GM23338 (cell line): Measurements from ENCODE around the gene SPTBN2. TPM values are rescaled to one million over a fixed set of nuclear protein-coding genes. Genes with fewer than 3 reads are reported as not detected.

Experiments used
- ATAC-seq: fragments of 200-7000 bp; cut with Tn5 transposase; 3 replicates; pipeline ENCODE4 v1.9.1; 2020
- DNase-seq: peaks from one replicate; pipeline ENCODE4 v3.0.0-alpha.2; 2015; ENCODE audit warnings: low spot score
- H2AFZ ChIP-seq: fragments of 200-600 bp; sonication (generic); 2 replicates; pipeline ENCODE4 v1.8.0; 2016; ENCODE audit warnings: antibody characterized with exemption, mild to moderate bottlenecking, moderate library complexity
- H3F3A ChIP-seq: fragments of 200-600 bp; sonication (generic); replicated peaks from 2 replicates; pipeline ENCODE4 v1.8.0; 2017; ENCODE audit warnings: antibody characterized with exemption, mixed run types, low read depth
- H3K27ac ChIP-seq: fragments of 200-600 bp; sonication (generic); 2 replicates; pipeline ENCODE4 v1.6.1; 2016; ENCODE audit warnings: low read depth
- H3K27me3 ChIP-seq: fragments of 200-600 bp; sonication (generic); 2 replicates; pipeline ENCODE4 v1.8.0; 2016; ENCODE audit warnings: mild to moderate bottlenecking, mixed run types, moderate library complexity; ENCODE audit not compliant: insufficient read depth
- H3K36me3 ChIP-seq: fragments of 200-600 bp; sonication (generic); 2 replicates; pipeline ENCODE4 v1.8.0; 2016; ENCODE audit warnings: mild to moderate bottlenecking; ENCODE audit not compliant: insufficient read depth
- H3K4me1 ChIP-seq: fragments of 200-600 bp; sonication (generic); 2 replicates; pipeline ENCODE4 v1.8.0; 2016; ENCODE audit warnings: mild to moderate bottlenecking, moderate library complexity; ENCODE audit not compliant: insufficient read depth
- H3K4me2 ChIP-seq: fragments of 200-600 bp; sonication (generic); 2 replicates; pipeline ENCODE4 v1.7.1; 2017; ENCODE audit warnings: mixed run types
- H3K4me3 ChIP-seq: fragments of 200-600 bp; sonication (generic); 2 replicates; pipeline ENCODE4 v1.6.1; 2016; ENCODE audit warnings: mixed run types
- H3K79me2 ChIP-seq: fragments of 200-600 bp; sonication (generic); replicated peaks from 2 replicates; pipeline ENCODE4 v1.8.0; 2017; ENCODE audit warnings: mild to moderate bottlenecking; ENCODE audit not compliant: insufficient read depth
- H3K9me2 ChIP-seq: fragments of 200-600 bp; sonication (generic); 2 replicates; pipeline ENCODE4 v1.8.0; 2017; ENCODE audit not compliant: insufficient read depth
- H4K20me1 ChIP-seq: fragments of 200-600 bp; sonication (generic); replicated peaks from 2 replicates; pipeline ENCODE4 v1.8.0; 2017; ENCODE audit warnings: mild to moderate bottlenecking; ENCODE audit not compliant: insufficient read depth
- H3K27ac Mint-ChIP-seq: 2 replicates; pipeline ENCODE4 v1.8.0; 2020; ENCODE audit warnings: inconsistent platforms, mild to moderate bottlenecking, moderate library complexity, mixed read lengths
- H3K27me3 Mint-ChIP-seq: 3 replicates; pipeline ENCODE4 v1.8.0; 2022; ENCODE audit warnings: low read depth, mild to moderate bottlenecking, moderate library complexity, mixed read lengths, inconsistent platforms; ENCODE audit not compliant: insufficient read depth, poor library complexity
- H3K36me3 Mint-ChIP-seq: 3 replicates; pipeline ENCODE4 v1.8.0; 2021; ENCODE audit warnings: low read depth, mild to moderate bottlenecking, inconsistent platforms, moderate library complexity, mixed read lengths
- H3K4me1 Mint-ChIP-seq: 3 replicates; pipeline ENCODE4 v1.8.0; 2020; ENCODE audit warnings: mild to moderate bottlenecking, inconsistent platforms, mixed read lengths
- H3K4me3 Mint-ChIP-seq: 3 replicates; pipeline ENCODE4 v1.8.0; 2021; ENCODE audit warnings: moderate library complexity, mild to moderate bottlenecking, inconsistent platforms, mixed read lengths
- H3K9me3 Mint-ChIP-seq: 3 replicates; pipeline ENCODE4 v1.8.0; 2020; ENCODE audit warnings: moderate library complexity, mild to moderate bottlenecking, inconsistent platforms, mixed read lengths
- EZH2 ChIP-seq: fragments of 200-600 bp; sonication (generic); IDR thresholded peaks from one replicate; pipeline ENCODE4 v1.8.0; 2017; ENCODE audit warnings: antibody characterized with exemption, mild to moderate bottlenecking, low read depth; ENCODE audit not compliant: unreplicated experiment
- EZH2phosphoT487 ChIP-seq: fragments of 200-600 bp; sonication (generic); IDR thresholded peaks from one replicate; pipeline ENCODE4 v1.8.1; 2018; ENCODE audit warnings: antibody characterized with exemption; ENCODE audit not compliant: unreplicated experiment
- JUNB ChIP-seq: IDR thresholded peaks from one replicate; pipeline ENCODE4 v1.6.1; 2016; ENCODE audit warnings: antibody characterized with exemption; ENCODE audit not compliant: unreplicated experiment
- NANOG ChIP-seq: IDR thresholded peaks from 2 replicates; pipeline ENCODE4 v1.6.1; 2016; ENCODE audit warnings: antibody characterized with exemption, borderline replicate concordance
- POLR2AphosphoS5 ChIP-seq: IDR thresholded peaks from 2 replicates; pipeline ENCODE4 v1.6.1; 2016; ENCODE audit warnings: antibody characterized with exemption, low read depth
- polyA plus RNA-seq: library from polyadenylated mRNA; unstranded; fragments of >200 nt; fragmentation: Nextera tagmentation; extraction: Ambion mirVana; gene quantifications from 2 replicates; pipeline ENCODE4 v1.2.1, GENCODE V29; 2016
- total RNA-seq: library from RNA; depleted of rRNA; stranded (reverse); fragments of >200 nt; shearing (Covaris generic); gene quantifications from 2 replicates; pipeline ENCODE4 v1.2.3, GENCODE V29; 2014
- TF ChIP-seq, protein P1 (sequence below), 2 experiments: fragments of 200-600 bp in 1 of 2; sonication (generic) in 1 of 2; conservative IDR thresholded peaks; 2 replicates each; pipeline versions ENCODE4 v1.5.1 to v1.6.1; 2016 to 2017; ENCODE audit warnings: antibody characterized with exemption in 2 of 2, low read depth in 2 of 2, mild to moderate bottlenecking in 2 of 2, moderate library complexity in 1 of 2
- TF ChIP-seq, protein P2 (sequence below): IDR thresholded peaks from 2 replicates; pipeline ENCODE4 v1.6.1; 2016; ENCODE audit warnings: antibody characterized with exemption

Gene SPTBN2
- total and polyA plus RNA-seq, 2 experiments from 2014 or later = 7.7 to 49.1 TPM

DNA sequence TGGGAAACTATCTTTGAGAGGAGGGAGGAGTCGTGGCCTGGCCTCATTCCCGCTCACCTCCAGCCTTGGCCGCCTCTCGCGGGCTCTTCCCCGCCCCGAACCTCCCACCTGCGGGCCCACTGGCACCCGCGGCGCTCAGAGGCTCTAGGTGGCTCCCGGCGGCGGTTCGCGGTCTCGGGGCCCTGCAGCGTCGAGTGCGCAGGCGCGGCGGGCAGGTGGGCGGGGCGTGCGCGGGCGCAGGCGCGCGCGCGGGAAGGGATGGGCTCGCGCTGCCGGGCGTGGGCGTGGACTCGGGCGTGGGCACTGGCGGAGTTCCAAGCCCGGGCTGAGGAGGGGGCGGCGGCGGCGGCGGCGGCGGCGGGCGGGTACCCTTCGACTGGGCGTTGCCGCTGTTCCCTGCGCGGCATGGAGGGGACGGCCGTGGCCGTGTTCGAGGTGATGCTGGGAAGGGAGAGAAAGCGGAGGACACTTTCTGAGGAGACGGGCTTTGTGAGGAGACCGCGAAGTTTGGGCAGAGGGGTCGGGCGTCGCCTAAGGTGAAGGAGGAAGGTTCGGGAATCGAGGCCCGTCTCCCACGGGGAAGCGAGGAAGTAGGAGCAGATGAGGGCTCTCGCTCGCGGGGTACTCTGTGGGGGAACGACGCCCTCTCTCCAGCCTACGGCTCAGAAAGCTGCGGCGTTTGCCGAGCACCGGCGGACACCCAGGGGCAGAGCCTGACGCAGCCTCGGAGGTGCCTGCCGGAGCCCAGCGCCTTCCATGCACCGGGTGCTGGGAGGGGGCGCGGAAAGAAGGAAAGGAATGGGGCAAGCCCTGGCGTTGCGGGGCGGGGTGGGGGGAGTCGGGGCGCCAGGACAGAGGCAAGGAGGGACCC, 15.7 kb upstream of the SPTBN2 start:
- Mint-ChIP-seq H3K9me3 (no peaks in the 10 kb centered on the region), H3K27ac (no peak overlapping the region), H3K4me1 (peaks cover 9% of the 10 kb centered on the region), H3K36me3 (no peaks in the 10 kb centered on the region), H3K4me3 (peak overlapping the region; percentile 95), H3K27me3 (peaks cover 7% of the 10 kb centered on the region)
- Histone ChIP-seq H3K4me3 (peak overlapping the region; percentile 89), H3K4me1 (no peaks in the 10 kb centered on the region), H3K79me2 (peaks cover 18% of the 10 kb centered on the region), H3K9me2 (no peaks in the 10 kb centered on the region), H3K36me3 (no peaks in the 10 kb centered on the region), H2AFZ (peak overlapping the region; percentile 96), H3K27me3 (no peaks in the 10 kb centered on the region), H3K27ac (no peak overlapping the region), H4K20me1 (no peaks in the 10 kb centered on the region; the same call in 1 of the 2 replicates), H3F3A (0 out of 2 replicates have a peak, but pooled peaks cover 9% of the 10 kb centered on the region), H3K4me2 (peak overlapping the region; percentile 95)
- ATAC-seq (peak; percentile 79), DNase-seq (peak; percentile 78)
- TF ChIP-seq POLR2AphosphoS5 (peak; percentile 82), EZH2phosphoT487 (no peak)

DNA sequence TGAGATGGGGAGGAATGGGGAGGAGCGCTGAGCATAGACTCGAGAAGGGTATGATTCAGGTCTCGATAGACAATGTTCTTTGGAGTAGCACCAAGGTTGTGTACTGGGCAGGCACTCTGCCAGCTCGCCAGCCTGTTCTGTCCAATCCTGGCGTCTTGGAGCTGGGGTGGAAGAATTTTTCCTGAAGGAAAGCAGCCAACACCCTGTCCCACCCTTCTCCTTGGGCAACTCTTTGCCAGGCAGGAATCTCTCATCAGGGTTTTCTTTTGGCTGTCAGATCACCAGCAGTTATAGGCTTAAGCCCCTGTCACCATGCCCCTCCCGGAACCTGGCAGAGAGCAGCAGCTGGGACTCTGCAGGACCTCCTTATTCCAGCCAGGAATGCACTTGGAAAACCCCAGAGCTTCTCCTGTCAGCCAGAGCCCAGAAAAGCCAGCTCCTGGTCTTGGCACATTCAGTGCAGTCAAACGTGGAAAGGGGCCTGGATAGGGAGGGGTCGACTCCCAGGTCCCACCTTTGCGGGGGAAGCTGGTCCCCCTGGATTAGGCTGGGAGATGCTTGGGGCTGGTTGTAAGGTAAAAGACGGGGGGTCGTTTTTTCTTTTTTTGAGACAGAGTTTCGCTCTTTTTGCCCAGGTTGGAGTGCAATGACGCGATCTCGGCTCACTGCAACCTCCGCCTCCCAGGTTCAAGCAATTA, 14.4 kb upstream of the SPTBN2 start:
- peaks cover 9% of the 10 kb centered on the region for H3K4me1 Mint-ChIP-seq
- Histone ChIP-seq H3K27ac (no peak overlapping the region), H3K27me3 (no peaks in the 10 kb centered on the region), H3K4me3 (peak overlapping the region; percentile 89), H3K4me2 (peak overlapping the region; percentile 95; the same call in 1 of the 2 replicates), H3F3A (0 out of 2 replicates have a peak, but pooled peaks cover 9% of the 10 kb centered on the region), H4K20me1 (no peaks in the 10 kb centered on the region; the same call in 1 of the 2 replicates), H3K79me2 (peaks cover 12% of the 10 kb centered on the region), H3K9me2 (no peaks in the 10 kb centered on the region), H3K36me3 (no peaks in the 10 kb centered on the region), H2AFZ (no peak overlapping the region), H3K4me1 (no peaks in the 10 kb centered on the region)
- no peaks in the 10 kb centered on the region for H3K36me3 Mint-ChIP-seq
- peak overlapping the region; percentile 95 for H3K4me3 Mint-ChIP-seq
- peak; percentile 8 for ATAC-seq
- H3K9me3 Mint-ChIP-seq = no peaks in the 10 kb centered on the region
- DNase-seq = peak; percentile 37
- no peak for TF ChIP-seq NANOG
- TF ChIP-seq, protein P1, sequence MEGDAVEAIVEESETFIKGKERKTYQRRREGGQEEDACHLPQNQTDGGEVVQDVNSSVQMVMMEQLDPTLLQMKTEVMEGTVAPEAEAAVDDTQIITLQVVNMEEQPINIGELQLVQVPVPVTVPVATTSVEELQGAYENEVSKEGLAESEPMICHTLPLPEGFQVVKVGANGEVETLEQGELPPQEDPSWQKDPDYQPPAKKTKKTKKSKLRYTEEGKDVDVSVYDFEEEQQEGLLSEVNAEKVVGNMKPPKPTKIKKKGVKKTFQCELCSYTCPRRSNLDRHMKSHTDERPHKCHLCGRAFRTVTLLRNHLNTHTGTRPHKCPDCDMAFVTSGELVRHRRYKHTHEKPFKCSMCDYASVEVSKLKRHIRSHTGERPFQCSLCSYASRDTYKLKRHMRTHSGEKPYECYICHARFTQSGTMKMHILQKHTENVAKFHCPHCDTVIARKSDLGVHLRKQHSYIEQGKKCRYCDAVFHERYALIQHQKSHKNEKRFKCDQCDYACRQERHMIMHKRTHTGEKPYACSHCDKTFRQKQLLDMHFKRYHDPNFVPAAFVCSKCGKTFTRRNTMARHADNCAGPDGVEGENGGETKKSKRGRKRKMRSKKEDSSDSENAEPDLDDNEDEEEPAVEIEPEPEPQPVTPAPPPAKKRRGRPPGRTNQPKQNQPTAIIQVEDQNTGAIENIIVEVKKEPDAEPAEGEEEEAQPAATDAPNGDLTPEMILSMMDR (conservative IDR thresholded peaks at IDR 0.05; ENCODE audit: low read depth in 2 of 2) = no peak
- no peak for TF ChIP-seq JUNB
- TF ChIP-seq POLR2AphosphoS5 = no peak
- no peak for TF ChIP-seq EZH2phosphoT487
- H3K27me3 Mint-ChIP-seq = peaks cover 7% of the 10 kb centered on the region
- no peak overlapping the region for H3K27ac Mint-ChIP-seq

DNA sequence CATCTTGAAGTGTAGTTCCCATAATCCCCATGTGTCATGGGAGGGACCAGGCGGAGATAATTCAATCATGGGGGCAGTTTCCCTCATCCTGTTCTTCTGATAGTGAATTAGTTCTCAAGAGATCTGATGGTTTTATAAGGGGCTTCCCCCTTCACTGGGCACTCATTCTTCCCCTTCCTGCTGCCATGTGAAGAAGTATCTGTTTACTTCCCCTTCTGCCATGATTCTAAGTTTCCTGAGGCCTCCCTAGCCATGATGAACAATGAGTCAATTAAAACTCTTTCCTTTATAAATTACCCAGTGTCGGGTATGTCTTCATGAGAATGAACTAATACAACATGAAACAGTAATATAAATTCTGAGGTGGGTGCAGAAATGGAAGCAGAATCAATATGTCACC, 12.1 kb upstream of the SPTBN2 start:
- no peaks in the 10 kb centered on the region for H3K27me3 ChIP-seq
- H3K36me3 Mint-ChIP-seq = no peaks in the 10 kb centered on the region
- H3K9me3 Mint-ChIP-seq = no peaks in the 10 kb centered on the region
- no peak for ATAC-seq
- H3K4me1 ChIP-seq = no peaks in the 10 kb centered on the region
- no peak overlapping the region for H3K27ac ChIP-seq
- 0 out of 2 replicates have a peak, but pooled peaks cover 9% of the 10 kb centered on the region for H3F3A ChIP-seq
- DNase-seq = no peak
- H3K36me3 ChIP-seq = no peaks in the 10 kb centered on the region
- H3K79me2 ChIP-seq = peaks cover 7% of the 10 kb centered on the region
- H3K4me2 ChIP-seq = no peak overlapping the region
- H3K4me1 Mint-ChIP-seq = peaks cover 9% of the 10 kb centered on the region
- no peaks in the 10 kb centered on the region for H3K9me2 ChIP-seq
- no peak overlapping the region for H3K4me3 Mint-ChIP-seq
- no peak overlapping the region for H3K4me3 ChIP-seq
- H3K27me3 Mint-ChIP-seq = peaks cover 6% of the 10 kb centered on the region
- H4K20me1 ChIP-seq = no peaks in the 10 kb centered on the region
- no peak overlapping the region for H3K27ac Mint-ChIP-seq
- no peak overlapping the region for H2AFZ ChIP-seq
- no peak for TF ChIP-seq EZH2
- TF ChIP-seq, protein P2, sequence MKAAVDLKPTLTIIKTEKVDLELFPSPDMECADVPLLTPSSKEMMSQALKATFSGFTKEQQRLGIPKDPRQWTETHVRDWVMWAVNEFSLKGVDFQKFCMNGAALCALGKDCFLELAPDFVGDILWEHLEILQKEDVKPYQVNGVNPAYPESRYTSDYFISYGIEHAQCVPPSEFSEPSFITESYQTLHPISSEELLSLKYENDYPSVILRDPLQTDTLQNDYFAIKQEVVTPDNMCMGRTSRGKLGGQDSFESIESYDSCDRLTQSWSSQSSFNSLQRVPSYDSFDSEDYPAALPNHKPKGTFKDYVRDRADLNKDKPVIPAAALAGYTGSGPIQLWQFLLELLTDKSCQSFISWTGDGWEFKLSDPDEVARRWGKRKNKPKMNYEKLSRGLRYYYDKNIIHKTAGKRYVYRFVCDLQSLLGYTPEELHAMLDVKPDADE = no peak
